Measurements from ENCODE around the gene RBM10. TPM values are rescaled to one million over a fixed set of nuclear protein-coding genes. Genes with fewer than 3 reads are reported as not detected.

RBM10 gene, protein sequence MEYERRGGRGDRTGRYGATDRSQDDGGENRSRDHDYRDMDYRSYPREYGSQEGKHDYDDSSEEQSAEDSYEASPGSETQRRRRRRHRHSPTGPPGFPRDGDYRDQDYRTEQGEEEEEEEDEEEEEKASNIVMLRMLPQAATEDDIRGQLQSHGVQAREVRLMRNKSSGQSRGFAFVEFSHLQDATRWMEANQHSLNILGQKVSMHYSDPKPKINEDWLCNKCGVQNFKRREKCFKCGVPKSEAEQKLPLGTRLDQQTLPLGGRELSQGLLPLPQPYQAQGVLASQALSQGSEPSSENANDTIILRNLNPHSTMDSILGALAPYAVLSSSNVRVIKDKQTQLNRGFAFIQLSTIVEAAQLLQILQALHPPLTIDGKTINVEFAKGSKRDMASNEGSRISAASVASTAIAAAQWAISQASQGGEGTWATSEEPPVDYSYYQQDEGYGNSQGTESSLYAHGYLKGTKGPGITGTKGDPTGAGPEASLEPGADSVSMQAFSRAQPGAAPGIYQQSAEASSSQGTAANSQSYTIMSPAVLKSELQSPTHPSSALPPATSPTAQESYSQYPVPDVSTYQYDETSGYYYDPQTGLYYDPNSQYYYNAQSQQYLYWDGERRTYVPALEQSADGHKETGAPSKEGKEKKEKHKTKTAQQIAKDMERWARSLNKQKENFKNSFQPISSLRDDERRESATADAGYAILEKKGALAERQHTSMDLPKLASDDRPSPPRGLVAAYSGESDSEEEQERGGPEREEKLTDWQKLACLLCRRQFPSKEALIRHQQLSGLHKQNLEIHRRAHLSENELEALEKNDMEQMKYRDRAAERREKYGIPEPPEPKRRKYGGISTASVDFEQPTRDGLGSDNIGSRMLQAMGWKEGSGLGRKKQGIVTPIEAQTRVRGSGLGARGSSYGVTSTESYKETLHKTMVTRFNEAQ
- total RNA-seq: 10 to 100 TPM; 15.8 to 22.9 (median 19.6) TPM

- no peak for TF ChIP-seq CTCF (IDR thresholded peaks at IDR 0.05; ENCODE audit: low read depth)
Observed at GRCh38 chrX:47144626-47145394, at the start of gene RBM10, which contains the start of gene NDUFB11. RBM10 (plus strand) TSS chrX:47145221; CDS start chrX:47147482, 2,261 bp downstream. NDUFB11 (minus strand) TSS chrX:47144702; CDS start chrX:47144679, 23 bp downstream.

DNA sequence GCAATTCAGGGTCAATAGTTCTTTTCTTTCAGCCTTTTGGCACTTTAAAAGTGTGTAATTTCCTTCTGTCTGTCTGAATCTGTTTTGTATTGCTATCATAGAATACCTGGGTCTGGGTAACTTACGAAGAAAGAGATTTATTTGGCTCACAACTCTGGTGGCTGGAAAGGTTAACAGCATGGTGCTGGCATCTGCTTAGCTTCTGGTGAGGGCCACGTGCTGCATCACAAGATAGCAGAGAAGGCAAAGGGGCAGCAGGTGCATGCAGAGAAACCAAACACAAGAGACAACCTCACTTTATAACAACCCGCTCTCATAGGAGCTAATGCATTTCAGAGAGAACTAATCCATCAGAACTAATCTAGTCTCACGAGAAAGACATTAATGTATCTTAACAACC lies 48.0 kb upstream of the RBM10 start:
- no peak for TF ChIP-seq CTCF (IDR thresholded peaks at IDR 0.05; ENCODE audit: low read depth)

DNA sequence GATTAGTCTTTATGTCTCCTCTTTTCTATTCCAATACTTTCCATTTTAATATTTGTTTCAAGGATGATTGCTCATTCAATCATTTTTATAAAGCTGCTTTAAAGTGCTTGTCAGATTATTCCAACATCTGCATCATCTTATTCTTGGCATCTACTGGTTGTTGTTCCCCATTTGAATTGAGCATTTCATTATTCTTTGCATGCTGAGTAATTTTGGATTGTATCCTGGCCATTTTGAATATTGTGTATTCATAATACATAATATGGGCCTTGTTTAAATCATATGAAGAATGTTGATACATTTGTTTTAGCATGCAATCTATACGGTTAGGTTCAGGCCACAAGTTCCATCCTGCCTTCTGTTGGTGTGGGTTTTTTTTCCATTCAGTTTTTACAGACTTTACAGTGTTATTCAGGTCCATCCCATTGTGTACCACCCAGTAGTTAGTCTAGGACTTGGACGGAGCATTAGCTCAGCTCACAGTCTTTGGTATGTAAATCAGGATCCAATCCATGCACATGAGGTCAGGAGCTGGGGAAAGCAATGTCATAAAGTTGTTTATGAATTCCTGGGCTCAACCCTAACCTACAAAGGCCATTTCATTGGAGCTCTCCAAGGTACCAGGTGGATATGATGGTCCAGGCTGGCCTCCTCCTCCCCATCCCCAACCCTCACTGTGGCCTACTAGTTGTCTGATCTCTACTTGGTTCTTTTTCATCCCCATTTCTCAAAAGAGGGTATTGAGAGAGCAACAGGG lies 46.5 kb upstream of the RBM10 start:
- no peak for TF ChIP-seq CTCF (IDR thresholded peaks at IDR 0.05; ENCODE audit: low read depth)

DNA sequence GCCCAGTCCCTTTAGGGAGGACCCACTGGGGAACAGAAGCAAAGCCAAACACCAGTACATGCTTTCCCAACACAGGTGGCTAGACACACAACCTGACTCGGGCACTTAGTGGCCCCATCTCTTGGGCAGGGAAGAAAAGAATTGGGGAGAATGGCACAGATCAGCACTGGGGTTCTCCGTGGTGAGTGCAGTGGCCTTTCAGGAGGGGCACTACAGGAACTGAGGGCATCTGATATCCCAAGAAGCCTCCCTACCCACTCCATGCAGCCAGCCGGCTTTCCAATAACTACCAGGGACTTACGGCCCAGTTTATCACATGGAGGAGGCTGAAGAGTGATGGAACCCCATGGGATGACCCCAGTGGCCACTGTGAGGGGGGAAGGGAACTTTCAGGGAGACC lies 43.8 kb upstream of the RBM10 start:
- no peak for TF ChIP-seq CTCF (IDR thresholded peaks at IDR 0.05; ENCODE audit: low read depth)

DNA sequence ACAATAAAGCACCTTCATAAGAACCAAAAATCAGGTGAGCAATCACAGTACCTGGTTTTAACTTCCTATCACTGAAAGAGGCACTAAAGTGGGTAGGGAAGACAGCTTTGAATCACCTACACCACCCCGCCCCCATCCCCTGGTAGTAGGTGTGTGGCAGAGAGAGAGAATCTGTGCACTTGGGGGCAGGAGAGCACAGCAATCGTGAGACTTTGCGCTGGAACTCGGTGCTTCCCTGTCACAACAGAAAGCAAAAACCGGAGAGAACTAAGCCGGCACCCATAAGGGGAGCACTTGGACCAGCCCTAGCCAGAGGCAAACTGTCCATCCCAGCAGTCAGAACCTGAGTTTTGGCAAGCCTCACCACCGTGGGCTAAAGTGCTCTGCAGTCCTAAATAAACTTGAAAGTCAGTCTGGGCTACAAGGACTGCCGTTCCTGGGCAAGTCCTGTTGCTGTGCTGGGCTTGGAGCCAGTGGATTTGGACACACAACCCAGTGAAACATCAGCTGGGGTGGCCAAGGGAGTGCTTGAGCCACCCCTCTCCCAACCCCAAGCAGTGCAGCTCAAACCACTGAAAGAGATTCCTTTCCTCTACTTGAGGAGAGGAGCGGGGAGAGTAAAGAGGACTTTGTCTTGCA lies 32.6 kb upstream of the RBM10 start:
- TF ChIP-seq CTCF (IDR thresholded peaks at IDR 0.05; ENCODE audit: low read depth): no peak

- TF ChIP-seq CTCF (IDR thresholded peaks at IDR 0.05; ENCODE audit: low read depth): no peak
Observed at GRCh38 chrX:47129157-47129898, 15.7 kb upstream of the RBM10 start.

Data from subcutaneous adipose tissue (tissue), 4 donors.